CD4-positive, alpha-beta T cell treated with Interleukin-21 for 1 hour (primary cell): Measurements from ENCODE around the gene LGALS4.
"Not testable (repeated sequence)": the region's sequence is repeated elsewhere in the genome, so short reads cannot be mapped to it uniquely, and the experiment has no call there.

Experiments
- DNase-seq: peaks from one replicate; pipeline ENCODE4 v3.0.0-alpha.2; 2020

The LGALS4 gene

GRCh38 chr19:38769635-38770211, 43.0 kb downstream of the LGALS4 start:
- DNase-seq = peak; percentile 90

- DNase-seq = no peak
Measured at GRCh38 chr19:38766276-38767047, 46.3 kb downstream of the LGALS4 start.

GRCh38 chr19:38765214-38765613, 47.5 kb downstream of the LGALS4 start:
- no peak for DNase-seq

- DNase-seq = no peak
Measured at GRCh38 chr19:38763795-38764220, 48.9 kb downstream of the LGALS4 start.

GRCh38 chr19:38761884-38762389, 50.8 kb downstream of the LGALS4 start:
- not testable (repeated sequence) for DNase-seq

- not testable (repeated sequence) for DNase-seq
Measured at GRCh38 chr19:38760805-38761517, 51.8 kb downstream of the LGALS4 start.

- no peak for DNase-seq
Measured at GRCh38 chr19:38759590-38760003, 53.1 kb downstream of the LGALS4 start.

GRCh38 chr19:38754196-38754595, 58.5 kb downstream of the LGALS4 start:
- not testable (repeated sequence) for DNase-seq

GRCh38 chr19:38753783-38754182, 59.0 kb downstream of the LGALS4 start:
- DNase-seq = not testable (repeated sequence)
